HG02678 (cell line): ENCODE data around the gene RBKS.
"Not testable (repeated sequence)": the region's sequence is repeated elsewhere in the genome, so short reads cannot be mapped to it uniquely, and the experiment has no call there.

Experiments used
- ATAC-seq: cut with Tn5 transposase; IDR thresholded peaks from one replicate; pipeline ENCODE4 v1.9.1; 2021; ENCODE audit warnings: mild to moderate bottlenecking, moderate library complexity; ENCODE audit not compliant: unreplicated experiment

The RBKS gene

GRCh38 chr2:27875089-27875881 lies 14.9 kb downstream of the RBKS start:
- ATAC-seq = no peak

DNA sequence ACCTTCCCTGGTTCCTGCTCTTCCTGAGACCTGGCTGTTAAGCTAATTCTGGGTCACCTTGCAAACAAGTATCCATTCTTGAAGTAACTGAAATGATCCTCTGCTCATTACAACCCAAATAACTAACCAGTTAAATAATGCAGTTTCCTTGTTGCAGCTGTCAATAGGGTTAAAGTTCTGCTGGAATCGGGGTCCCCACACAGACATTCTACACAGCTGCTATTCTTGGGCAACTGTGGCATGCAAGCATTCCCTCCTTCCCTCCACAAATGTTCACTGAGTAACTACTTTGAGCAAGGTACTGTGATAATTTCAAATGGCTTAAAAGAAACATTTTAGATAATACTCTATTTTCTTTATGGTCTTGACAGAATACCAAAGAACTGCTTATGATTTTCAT lies 17.1 kb downstream of the RBKS start:
- ATAC-seq = no peak

DNA sequence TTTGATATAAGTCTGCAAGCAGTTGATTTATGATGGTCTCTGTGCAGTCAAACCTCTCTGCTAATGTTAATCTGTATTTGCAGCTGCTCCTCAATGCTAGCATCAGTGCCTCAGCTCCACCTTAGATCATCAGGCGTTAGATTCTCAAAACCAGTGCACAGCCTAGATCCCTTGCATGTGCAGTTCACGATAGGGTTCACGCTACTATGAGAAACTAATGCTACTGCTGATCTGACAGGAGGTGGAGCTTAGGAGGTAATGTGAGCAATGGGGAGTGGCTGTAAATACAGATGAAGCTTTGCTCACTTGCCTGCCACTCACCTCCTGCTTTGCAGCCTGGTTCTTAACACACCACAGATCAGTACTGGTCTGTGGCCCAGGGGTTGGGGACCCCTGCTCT lies 18.4 kb downstream of the RBKS start:
- no peak for ATAC-seq

DNA sequence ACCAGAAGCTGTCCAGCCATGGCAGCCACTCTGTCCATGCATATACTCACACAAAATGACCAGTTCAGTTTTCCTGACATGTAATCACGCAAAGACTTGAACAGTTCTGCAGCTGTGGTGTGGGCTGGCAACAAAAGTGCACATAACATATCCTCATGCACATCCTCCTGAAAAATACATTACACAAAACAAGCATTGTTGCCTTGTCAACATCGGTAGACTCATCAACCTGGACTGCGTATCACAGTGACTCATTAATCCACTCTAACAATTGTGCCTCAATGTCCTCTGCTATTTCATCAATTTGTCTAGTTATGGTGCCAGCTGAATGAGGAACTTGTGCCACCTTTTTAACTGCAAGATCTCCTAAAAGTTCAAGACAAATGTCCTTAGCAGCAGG lies 19.5 kb downstream of the RBKS start:
- ATAC-seq = no peak

DNA sequence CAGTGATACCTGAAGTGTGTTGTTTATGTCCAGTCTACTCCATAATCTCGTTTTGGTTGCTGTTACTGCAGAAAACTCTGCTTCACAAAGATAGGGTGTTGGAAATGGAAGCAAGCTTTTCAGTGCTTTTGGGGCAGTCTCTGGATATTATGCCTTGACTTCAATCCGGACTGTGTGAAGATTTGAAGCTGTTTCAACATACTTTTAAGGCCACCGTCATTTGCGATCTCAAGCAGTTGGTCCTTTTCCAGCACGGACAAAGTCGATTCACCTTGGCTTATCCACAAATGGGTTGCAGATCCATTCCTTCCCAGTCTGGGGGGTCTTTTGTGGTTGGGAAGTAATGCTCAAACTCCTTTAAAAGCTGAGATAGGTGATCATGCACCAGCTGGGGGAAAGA lies 20.4 kb downstream of the RBKS start:
- no peak for ATAC-seq

DNA sequence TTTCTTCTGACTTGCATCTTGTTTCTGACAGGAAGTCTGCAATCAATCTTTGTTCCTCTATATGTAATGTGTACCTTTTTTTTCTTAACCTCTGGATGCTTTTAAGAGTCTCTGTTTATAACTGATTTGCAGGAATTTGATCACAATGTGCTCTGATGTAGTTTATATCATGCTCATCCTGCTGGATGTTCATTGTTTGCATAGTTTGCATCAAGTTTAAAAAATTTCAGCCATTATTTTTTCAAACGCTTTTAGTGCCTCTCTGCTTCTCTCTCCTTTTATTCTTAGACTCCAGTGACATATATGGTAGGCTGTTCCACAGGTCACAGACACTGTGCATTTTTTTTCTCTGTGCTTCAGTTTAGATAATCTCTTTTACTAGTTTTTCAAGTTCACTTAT lies 23.9 kb downstream of the RBKS start:
- no peak for ATAC-seq

GRCh38 chr2:27863955-27864354 lies 26.2 kb downstream of the RBKS start:
- ATAC-seq = not testable (repeated sequence)

GRCh38 chr2:27863146-27863545 lies 27.0 kb downstream of the RBKS start:
- no peak for ATAC-seq

GRCh38 chr2:27860111-27860510 lies 30.1 kb downstream of the RBKS start:
- ATAC-seq = no peak

DNA sequence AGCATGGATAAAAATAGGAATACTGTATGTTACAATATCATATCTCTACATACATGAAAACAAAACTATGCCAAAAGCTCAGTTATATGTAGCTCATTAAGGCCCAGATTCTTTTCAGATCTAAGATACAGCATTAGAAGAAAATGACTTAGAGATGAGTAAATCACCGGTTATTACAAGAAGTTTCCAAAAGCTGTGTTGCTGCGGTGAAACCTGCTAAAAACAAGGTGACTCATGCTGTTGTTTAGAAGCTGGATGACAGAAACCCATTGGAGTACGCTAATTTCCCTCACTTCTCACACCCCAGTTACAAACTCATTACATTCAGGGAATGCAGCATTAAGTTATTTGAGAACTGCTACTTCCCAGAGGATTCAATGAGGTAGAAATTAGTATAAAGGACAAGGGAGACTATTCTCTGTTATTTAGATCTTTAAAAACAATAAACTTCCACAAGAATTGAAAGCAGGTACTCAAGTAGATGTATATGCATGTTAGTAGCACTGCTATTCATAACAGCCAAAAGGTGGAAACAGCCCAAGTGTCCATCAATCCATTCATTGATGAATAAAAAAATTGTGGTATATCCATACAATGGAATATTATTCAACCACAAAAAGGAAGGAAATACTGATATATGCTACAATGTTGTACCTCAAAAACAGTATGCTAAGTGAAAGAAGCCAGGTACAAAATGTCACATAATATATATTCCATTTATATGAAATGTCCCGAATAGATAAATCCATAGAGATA lies 32.6 kb downstream of the RBKS start:
- ATAC-seq = no peak

- no peak for ATAC-seq
These were observed 33.2 kb downstream of the RBKS start for GRCh38 chr2:27856956-27857355.

- ATAC-seq = no peak
These were observed 33.8 kb downstream of the RBKS start for GRCh38 chr2:27856386-27856785.

- no peak for ATAC-seq
These were observed 34.7 kb downstream of the RBKS start for GRCh38 chr2:27855476-27855875.

DNA sequence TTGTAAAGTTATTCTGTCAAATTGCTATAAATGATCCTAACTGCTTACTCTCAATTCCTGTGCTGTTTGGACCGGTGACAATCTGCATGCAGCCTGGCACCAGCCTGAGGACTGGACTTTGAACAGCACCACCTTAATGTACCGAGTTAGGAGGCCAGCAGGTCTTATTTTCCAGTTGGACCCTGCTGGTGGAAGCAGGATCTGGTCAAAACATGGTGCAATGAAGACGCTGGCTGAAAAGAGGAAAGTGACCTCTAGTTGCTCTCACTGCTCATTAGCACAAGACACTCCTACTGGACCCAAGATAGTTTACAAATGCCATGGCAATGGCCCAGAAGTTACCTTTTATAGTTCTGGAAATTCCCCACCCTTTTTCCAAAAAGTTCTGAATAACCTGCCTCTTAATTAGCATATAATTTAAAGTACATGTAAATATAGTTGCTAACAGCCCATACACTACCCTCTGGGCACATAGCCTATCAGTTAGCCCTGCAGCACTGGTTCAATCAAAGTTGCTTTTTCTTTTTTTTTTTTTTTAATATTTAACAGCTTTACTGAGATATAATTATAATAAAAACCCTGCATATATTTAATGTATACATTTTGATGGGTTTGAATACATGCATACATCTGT lies 35.8 kb downstream of the RBKS start:
- ATAC-seq = no peak

DNA sequence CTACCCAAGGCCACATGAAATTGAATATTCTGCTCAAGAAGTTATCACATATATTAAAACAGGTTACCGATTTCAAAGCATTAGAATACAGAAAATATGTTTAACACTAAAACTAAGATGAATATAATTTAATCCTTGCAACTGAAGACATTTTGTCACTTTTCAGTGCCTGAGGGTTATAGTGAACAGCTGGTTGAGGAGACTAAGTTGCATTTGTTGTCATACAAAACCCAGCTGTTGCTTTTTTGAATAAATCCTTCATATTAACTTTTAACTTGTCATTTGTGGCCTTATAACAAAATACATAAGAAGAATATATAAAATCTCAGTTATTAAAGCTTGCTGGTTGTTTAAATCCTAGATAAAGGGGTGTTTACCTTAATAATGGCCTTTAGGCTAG lies 37.5 kb downstream of the RBKS start:
- ATAC-seq = no peak

DNA sequence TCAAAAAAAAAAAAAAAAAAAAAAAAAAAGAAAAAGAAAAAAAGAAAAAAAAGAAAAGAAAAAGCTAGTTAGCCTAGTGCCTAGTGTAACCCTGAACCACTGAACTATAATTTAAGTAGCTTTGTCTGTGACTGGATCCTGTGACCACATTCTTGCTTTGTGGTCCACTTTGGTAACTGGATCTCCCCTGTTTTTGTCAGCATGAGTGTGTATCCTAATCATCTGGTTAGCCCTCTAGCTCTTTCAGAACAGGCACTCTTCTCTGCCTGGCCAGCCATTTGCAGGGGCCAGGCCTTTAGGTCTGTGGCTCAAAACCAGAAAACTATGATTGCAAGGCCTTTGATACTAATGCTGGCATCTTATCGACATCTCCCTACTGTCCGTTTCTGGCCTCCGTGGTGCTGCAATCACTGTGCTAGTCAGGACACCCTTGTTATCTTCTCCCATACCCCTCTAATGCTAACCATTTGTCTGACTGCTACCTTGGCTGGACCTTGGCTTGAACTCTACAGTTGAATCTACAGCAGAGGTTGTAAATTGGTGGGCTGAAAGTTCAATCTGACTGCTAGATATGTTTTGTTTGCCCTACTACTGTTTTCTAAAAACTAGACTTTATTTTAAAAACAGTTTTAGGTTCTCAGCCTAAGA lies 40.5 kb downstream of the RBKS start:
- no peak for ATAC-seq

DNA sequence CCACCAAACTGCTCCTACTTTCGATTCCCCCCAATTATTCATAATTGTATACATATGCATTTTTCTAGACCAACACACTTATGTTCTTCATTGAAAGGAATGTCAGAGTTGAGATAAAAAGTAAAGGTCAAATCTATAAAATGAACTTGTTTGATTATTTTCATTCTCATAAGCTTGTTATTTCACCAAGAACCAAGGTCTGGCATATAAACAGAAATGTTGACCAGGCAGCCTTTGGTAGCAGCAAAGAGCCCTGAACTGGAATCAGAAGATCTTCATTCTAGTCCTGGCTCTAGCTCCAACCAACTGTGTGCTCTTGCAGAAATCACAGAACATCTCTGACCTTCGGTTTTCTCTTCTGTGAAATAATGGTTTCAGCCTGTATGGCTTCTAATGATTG lies 42.9 kb downstream of the RBKS start:
- no peak for ATAC-seq

GRCh38 chr2:27844821-27845255 lies 45.3 kb downstream of the RBKS start:
- ATAC-seq = no peak

DNA sequence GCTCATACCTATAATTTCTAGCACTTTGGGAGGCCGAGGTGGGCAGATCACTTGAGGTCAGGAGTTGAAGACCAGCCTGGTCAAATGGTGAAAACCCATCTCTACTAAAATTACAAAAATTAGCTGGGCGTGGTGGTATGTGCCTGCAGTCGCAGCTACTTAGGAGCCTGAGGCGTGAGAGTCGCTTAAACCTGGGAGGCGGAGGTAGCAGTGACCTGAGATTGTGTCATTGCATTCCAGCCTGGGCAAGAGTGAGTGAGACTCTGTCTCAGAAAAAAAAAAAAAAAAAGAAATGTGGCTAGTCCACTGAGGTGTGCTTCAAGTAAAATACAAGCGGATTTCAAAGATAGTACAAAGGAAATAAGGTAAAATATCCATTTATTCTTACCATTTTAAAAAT lies 46.2 kb downstream of the RBKS start:
- no peak for ATAC-seq

DNA sequence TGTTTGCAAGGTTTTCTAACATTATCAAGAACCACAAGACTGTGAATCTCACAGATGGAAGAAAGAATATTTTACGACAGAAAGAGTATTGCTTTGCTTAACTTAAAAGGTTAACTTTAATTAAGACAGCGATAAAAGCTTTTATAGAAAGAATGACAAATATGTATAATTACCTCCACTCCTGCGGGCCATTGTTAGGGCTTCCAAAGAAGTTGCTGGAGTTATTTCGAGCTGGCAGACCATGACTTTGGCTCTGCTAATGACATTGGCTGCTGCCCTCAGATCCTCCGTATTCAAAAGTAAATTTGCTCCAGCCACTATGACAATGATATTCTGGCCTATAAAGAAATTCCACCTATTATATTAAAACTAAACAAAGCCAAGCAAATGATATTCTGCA lies 47.3 kb downstream of the RBKS start:
- no peak for ATAC-seq

DNA sequence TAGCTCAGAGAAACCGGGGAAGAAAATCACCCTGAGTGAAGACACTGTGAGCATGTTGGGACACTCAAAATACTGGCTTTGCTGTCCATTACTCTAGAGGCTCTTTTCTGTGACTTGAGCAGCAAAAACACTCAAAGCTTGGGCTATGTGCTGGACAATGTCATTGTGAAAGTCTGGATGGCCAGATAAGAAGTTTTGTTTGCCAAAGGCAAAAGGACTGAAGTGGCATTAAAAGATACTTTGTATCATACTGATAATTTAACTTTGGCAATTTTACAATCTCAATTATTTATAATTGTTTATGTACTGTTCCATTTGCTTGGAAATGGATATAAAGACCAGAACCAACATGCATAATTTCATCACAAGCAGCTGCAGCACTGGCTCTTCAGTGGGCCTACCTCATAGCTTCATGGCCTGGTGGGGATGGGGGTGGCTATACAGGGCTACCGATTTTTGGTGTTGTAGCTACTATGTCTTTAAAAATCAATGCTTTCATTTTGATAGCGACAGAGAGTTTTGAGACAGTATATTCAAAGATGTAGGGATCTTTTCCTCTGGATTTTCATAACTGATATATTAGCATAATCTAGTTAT lies 51.1 kb downstream of the RBKS start:
- no peak for ATAC-seq
